ENCODE measurements around the gene LINC01488.

DNA sequence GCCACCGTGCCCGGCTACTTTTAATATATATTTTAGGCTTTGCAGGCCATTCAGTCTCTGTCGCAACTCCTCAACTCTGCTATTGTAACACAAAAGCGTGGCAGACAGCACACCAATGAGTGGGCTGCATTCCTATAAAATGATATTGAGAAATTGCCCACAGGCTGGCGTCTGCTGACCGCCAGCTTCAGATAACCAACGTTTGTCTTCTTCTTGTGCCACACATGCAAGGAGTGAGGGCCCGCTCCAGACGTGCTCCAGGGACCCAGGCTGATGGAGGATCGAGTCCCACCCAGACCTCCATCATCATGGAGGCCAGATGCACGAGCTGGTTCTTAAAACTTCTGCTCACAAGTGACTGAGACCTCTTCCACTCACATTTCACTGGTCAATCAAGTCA, 35.4 kb upstream of the LINC01488 start:
- TF ChIP-seq, protein P1, sequence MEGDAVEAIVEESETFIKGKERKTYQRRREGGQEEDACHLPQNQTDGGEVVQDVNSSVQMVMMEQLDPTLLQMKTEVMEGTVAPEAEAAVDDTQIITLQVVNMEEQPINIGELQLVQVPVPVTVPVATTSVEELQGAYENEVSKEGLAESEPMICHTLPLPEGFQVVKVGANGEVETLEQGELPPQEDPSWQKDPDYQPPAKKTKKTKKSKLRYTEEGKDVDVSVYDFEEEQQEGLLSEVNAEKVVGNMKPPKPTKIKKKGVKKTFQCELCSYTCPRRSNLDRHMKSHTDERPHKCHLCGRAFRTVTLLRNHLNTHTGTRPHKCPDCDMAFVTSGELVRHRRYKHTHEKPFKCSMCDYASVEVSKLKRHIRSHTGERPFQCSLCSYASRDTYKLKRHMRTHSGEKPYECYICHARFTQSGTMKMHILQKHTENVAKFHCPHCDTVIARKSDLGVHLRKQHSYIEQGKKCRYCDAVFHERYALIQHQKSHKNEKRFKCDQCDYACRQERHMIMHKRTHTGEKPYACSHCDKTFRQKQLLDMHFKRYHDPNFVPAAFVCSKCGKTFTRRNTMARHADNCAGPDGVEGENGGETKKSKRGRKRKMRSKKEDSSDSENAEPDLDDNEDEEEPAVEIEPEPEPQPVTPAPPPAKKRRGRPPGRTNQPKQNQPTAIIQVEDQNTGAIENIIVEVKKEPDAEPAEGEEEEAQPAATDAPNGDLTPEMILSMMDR (IDR thresholded peaks at IDR 0.05; ENCODE audit: insufficient read depth, low read length, poor library complexity, severe bottlenecking), result no peak
- no peak for TF ChIP-seq EZH2phosphoT487 (conservative IDR thresholded peaks at IDR 0.05; ENCODE audit: low read length)

Data from SU-DHL-6 (cell line).